Transverse colon (tissue), 4 donors: ENCODE measurements around the gene CHCHD6.

ENCODE experiments used
- CTCF ChIP-seq, 5 experiments: fragments of 200-600 bp in 3 of 5; fragments of 450-650 bp in 2 of 5; sonication (generic) in 3 of 5; IDR thresholded peaks; 1 replicate in 2 of 5; 2 replicates in 3 of 5; pipeline ENCODE4 v1.5.1; 2016 to 2017; ENCODE audit warnings: antibody characterized with exemption in 5 of 5, inconsistent platforms in 3 of 5, mild to moderate bottlenecking in 2 of 5, moderate library complexity in 1 of 5
- POLR2AphosphoS5 ChIP-seq, 3 donors: sonication (generic); formaldehyde crosslinking; IDR thresholded peaks; one replicate each; pipeline ENCODE4 v1.6.1; 2016; ENCODE audit warnings: antibody characterized with exemption in 3 of 3

DNA sequence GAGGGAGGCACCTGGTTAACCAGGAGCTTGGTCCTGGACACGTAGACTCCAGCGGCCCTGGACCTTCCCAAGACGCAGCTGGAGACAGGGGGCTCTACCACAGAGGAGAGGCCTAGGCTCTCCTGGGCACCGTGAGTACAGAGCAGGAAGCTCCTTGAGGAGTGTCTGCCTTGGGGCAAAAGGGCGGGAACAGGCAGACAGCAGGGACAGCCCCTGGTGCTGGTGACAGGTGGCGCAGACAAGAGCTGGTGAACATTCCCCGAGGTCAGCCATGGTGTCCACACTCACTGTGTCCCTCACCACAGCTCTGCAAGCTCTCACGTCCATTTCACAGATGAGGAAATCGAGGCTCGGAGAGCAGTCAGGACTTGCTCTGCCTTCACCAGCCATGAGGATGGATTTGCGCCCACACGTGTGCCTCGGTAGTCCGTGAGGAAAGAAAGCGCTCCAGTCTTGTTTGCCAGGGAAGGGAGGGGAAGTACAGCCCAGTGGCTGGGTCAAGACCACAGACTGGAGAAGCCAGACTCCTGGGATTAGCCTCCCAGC is 276.3 kb downstream of the CHCHD6 start:
- TF ChIP-seq CTCF (IDR thresholded peaks at IDR 0.05), result no peak
- no peak for TF ChIP-seq POLR2AphosphoS5 (IDR thresholded peaks at IDR 0.05)
